ENCODE measurements around the gene ITIH1. TPM values are rescaled to one million over a fixed set of nuclear protein-coding genes. Genes with fewer than 3 reads are reported as not detected.

ITIH1 gene
- total RNA-seq, 1 experiment from 2014 or later, result not detected

DNA sequence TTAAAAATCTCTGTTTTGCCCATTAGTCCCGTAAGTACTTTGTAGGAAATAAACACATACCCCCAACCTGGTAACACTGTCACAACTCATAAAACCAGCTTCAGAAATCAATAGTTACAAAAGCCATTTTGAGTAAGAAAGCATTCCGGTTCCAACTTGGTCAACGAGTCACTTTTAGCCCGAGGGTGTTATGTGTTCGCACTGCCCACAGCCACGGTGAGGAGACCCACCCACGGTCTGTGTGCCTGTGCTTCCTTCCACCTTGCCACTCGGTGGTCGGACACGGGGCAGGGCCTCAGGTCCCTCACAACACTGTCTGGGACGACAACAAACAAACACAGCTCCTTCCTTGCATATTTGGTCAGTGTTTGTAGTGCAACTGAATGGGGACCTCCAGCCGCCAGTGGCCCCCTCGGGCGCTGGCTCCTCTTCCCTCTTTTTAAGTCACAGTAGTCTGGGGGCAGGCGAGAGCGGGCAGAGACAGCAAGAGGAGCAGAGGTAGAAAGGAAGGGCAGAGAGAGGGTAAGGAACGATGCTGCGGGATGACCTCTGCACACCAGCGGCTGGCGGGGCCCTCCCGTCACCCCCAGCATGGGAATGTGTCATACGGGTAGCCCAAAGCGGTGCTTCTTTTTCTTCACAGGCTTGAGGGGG is 62.6 kb downstream of the ITIH1 start:
- CTCF ChIA-PET, result no interaction called here
- no peaks in the 10 kb centered on the region for H3K27me3 ChIP-seq (ENCODE audit: insufficient read depth, low read depth)
- H3K36me3 ChIP-seq (ENCODE audit: low read depth), result no peaks in the 10 kb centered on the region
- TF ChIP-seq, protein P1, sequence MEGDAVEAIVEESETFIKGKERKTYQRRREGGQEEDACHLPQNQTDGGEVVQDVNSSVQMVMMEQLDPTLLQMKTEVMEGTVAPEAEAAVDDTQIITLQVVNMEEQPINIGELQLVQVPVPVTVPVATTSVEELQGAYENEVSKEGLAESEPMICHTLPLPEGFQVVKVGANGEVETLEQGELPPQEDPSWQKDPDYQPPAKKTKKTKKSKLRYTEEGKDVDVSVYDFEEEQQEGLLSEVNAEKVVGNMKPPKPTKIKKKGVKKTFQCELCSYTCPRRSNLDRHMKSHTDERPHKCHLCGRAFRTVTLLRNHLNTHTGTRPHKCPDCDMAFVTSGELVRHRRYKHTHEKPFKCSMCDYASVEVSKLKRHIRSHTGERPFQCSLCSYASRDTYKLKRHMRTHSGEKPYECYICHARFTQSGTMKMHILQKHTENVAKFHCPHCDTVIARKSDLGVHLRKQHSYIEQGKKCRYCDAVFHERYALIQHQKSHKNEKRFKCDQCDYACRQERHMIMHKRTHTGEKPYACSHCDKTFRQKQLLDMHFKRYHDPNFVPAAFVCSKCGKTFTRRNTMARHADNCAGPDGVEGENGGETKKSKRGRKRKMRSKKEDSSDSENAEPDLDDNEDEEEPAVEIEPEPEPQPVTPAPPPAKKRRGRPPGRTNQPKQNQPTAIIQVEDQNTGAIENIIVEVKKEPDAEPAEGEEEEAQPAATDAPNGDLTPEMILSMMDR (conservative IDR thresholded peaks at IDR 0.05), result no peak
- TF ChIP-seq EZH2 (IDR thresholded peaks at IDR 0.05; ENCODE audit: low read depth), result no peak
- no peaks in the 10 kb centered on the region for H3K9me3 ChIP-seq (ENCODE audit: insufficient read depth, low read depth)
- no peaks in the 10 kb centered on the region for H3F3A ChIP-seq (ENCODE audit: insufficient read depth, low read depth)
- H3K4me3 ChIP-seq, result no peak overlapping the region
- no peak overlapping the region for H2AFZ ChIP-seq
- intact Hi-C loops (cut with micrococcal nuclease; ENCODE audit: unreplicated experiment), result no loop called here
- no TSS peak for BruUV-seq (replicated peaks)
- H3K4me2 ChIP-seq, result no peak overlapping the region
- H3K4me1 ChIP-seq (replicated peaks; ENCODE audit: insufficient read depth), result no peaks in the 10 kb centered on the region
- no peak overlapping the region for H3K27ac ChIP-seq
- H3K9me2 ChIP-seq (ENCODE audit: insufficient read depth), result no peaks in the 10 kb centered on the region
- H4K20me1 ChIP-seq (ENCODE audit: insufficient read depth), result no peaks in the 10 kb centered on the region
- POLR2A ChIA-PET (ENCODE audit: unreplicated experiment), result no interaction called here
- DNase-seq, result no peak
- H3K79me2 ChIP-seq (ENCODE audit: low read depth), result no peaks in the 10 kb centered on the region

DNA sequence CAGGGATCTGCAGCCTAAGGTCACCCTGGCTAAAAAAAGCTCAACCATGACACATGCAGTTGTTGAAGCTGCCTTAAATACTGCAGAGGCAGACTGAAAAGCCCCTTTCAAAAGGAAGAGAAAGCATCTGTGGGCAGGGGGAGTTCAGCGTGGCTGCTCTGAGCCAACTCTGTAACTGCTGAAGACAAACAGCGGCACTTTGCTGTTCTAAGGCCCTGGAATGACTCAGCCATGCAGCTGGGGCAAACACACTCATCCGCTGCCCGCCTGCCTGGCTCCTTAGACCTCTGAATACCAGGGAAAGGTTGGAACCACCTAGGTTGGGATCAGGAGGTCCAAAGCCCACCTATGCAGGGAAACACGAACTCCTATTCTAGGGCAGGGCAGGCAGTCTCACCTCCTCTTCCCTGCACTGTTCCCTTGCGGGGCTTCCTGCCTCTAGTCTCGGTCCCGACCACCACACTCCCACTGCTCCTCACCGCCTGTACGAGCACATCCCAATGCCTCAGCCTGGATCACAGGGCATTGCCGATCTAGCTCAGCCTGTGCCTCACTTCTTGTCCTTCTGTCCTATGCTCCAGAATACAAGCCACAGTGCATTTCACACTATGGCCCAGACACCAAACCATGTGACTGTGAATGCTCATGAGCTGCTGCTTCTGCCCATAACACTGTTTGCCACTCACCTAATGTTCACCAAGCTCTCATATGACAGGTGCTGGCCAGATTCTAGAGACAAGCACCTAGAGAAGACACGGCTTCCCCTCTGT is 64.0 kb downstream of the ITIH1 start:
- CTCF ChIA-PET, result no interaction called here
- Histone ChIP-seq H3K79me2 (ENCODE audit: low read depth) (no peaks in the 10 kb centered on the region), H3K4me2 (no peak overlapping the region), H3K27me3 (ENCODE audit: insufficient read depth, low read depth) (no peaks in the 10 kb centered on the region), H3K27ac (no peak overlapping the region), H3F3A (ENCODE audit: insufficient read depth, low read depth) (no peaks in the 10 kb centered on the region), H3K36me3 (ENCODE audit: low read depth) (no peaks in the 10 kb centered on the region), H3K4me1 (replicated peaks; ENCODE audit: insufficient read depth) (no peaks in the 10 kb centered on the region), H3K9me2 (ENCODE audit: insufficient read depth) (no peaks in the 10 kb centered on the region), H4K20me1 (ENCODE audit: insufficient read depth) (no peaks in the 10 kb centered on the region), H2AFZ (no peak overlapping the region), H3K9me3 (ENCODE audit: insufficient read depth, low read depth) (no peaks in the 10 kb centered on the region), H3K4me3 (no peak overlapping the region)
- TF ChIP-seq, protein P1 (conservative IDR thresholded peaks at IDR 0.05), result no peak
- TF ChIP-seq EZH2 (IDR thresholded peaks at IDR 0.05; ENCODE audit: low read depth), result no peak
- DNase-seq, result no peak
- BruUV-seq (replicated peaks), result no TSS peak
- intact Hi-C loops (cut with micrococcal nuclease; ENCODE audit: unreplicated experiment), result no loop called here
- POLR2A ChIA-PET (ENCODE audit: unreplicated experiment), result no interaction called here

Other genes with a start within 250 kb of the ITIH1 start
- gene NT5DC2, start 243.7 kb upstream of the ITIH1 start, total RNA-seq (2021), result 172 and 215 TPM in 2 replicates
- 13.3 and 16.5 TPM in 2 replicates for gene UQCC5, start 241.0 kb upstream of the ITIH1 start, total RNA-seq (2021)
- 35.2 and 42.8 TPM in 2 replicates for gene PBRM1, start 91.7 kb upstream of the ITIH1 start, total RNA-seq (2021)
- gene GNL3, start 91.6 kb upstream of the ITIH1 start, total RNA-seq (2021), result 82.3 and 91.2 TPM in 2 replicates
- gene GLT8D1, start 71.8 kb upstream of the ITIH1 start, total RNA-seq (2021), result 42.1 and 48.6 TPM in 2 replicates
- 91.9 and 104 TPM in 2 replicates for gene SPCS1, start 71.5 kb upstream of the ITIH1 start, total RNA-seq (2021)
- gene NEK4, start 6.7 kb upstream of the ITIH1 start, total RNA-seq (2021), result 26.3 and 36.5 TPM in 2 replicates
- gene ITIH3, start 17.2 kb downstream of the ITIH1 start, total RNA-seq (2021), result not detected in 2 replicates
- 2.5 and 3.2 TPM in 2 replicates for gene ITIH4, start 53.1 kb downstream of the ITIH1 start, total RNA-seq (2021)
- 1.8 TPM in 1 of 2 replicates, not detected in the other for gene MUSTN1, start 57.4 kb downstream of the ITIH1 start, total RNA-seq (2021)
- gene STIMATE, start 119.9 kb downstream of the ITIH1 start, total RNA-seq (2021), result 16.8 and 19.7 TPM in 2 replicates